Activated CD4-positive, alpha-beta T cell treated with anti-CD3 and anti-CD28 coated beads for 24 hours (primary cell): ENCODE measurements around the gene BCAS1.

ENCODE experiments used
- DNase-seq, 2 donors: peaks; one replicate each; pipeline ENCODE4 v3.0.0-alpha.2; 2020; ENCODE audit warnings: low read depth in 2 of 2

The BCAS1 gene

DNA sequence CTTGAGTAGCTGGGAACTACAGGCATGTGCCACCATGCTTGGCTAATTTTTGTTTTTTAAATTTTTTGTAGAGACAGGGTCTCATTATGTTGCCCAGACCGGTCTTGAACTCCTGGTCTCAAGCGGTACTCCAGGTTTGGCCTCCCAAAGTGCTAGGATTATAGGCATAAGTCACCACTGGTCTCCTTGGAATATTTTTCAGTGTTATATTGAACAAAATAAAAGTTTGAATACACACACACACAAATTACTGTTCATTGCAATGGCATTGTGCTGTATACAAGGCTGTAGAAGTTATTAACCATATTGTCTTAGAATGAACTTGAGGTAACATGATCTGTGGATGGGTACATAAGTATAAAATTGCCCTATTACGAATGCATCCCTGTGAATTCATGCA lies 166.1 kb downstream of the BCAS1 start:
- no peak for DNase-seq

DNA sequence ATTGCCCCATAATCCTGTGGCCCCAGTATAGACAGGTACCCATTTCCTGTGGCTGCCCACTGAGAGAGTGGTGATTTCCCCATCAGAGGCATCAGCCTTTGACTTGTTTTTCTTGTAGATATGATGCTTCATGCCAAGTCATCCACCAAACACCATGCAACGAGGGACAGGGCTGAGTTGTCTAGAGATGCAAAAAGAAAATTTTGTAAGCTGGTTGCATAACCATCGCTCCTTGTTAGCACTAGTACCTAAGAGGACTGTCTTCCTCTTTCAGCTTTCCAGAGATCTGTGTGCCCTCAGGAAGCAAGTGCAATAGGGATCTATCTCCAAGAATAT lies 166.8 kb downstream of the BCAS1 start:
- DNase-seq: no peak

DNA sequence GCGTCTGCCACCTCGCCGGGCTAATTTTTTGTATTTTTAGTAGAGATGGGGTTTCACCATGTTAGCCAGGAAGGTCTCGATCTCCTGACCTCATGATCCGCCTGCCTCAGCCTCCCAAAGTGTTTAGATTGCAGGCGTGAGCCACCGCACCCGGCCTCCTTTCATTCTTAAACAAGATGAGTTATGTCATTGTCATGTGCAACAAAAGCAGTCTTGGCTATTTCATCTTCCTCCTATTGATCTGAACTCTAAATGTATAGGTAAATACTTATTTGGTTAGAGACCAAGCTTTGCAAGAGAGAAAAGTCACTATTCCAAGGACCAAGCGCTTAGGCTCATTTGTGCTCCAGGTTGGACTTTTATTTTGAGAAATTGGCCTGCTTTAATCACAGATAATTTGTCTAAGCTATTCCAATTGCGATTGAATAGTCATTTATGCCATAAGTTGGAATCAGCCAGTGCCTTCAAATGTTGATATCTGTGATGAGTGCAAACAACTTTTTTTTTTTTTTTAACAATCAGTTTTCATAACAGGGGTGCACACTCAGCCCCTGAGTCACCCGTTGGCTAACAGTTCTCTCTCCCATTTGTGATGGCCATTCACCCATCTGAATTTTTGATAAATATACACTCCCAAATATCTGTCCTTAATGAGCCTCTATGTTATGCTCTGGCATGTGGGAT lies 167.3 kb downstream of the BCAS1 start:
- no peak for DNase-seq

DNA sequence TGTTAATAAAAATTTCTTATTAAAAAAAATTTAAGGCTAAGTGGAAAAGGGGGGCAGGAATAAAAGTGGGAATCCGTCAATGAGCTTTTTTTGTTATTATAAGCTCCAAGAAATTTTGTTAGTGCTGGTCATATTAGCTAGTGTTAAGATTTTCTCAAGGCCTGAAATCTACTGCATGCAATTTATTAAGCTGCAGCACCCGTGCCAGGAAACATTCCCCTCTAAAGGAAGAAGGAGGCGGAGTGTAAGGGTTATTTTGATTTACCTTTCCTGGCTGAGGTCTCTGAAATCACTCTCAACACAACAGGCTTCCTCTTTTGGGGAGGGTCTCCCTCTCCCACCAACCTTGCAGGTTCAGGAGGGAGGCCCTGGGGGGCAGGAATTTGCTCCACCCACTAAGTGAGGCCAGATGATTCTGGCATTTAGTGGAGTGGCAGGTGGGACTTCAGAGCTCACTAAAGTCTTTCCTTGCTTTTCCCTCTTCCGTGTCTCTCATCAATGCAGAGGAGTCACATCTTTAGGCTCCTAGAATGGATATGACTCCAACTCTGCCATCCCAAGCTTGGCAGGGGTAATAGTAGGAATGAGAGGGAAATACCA lies 168.8 kb downstream of the BCAS1 start:
- DNase-seq: no peak

DNA sequence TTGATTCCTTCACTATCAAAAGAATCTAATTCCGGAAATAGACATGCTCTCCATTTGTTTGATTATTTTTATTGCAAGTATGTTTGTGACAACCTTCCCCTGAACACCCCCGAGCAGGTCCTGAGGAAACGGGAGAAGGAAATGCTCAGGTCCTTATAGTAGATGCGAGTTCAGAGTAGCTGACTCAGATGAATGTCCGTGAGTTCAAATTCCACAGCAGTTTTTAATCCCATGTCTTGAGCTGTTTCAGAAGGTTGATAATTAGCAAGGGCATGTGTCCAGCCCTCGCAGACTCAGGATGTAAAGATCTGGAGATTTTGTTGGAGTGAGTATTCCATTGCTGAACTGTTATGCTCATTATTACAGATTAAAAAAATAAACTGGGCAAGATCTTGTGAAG lies 169.3 kb downstream of the BCAS1 start:
- DNase-seq: no peak

DNA sequence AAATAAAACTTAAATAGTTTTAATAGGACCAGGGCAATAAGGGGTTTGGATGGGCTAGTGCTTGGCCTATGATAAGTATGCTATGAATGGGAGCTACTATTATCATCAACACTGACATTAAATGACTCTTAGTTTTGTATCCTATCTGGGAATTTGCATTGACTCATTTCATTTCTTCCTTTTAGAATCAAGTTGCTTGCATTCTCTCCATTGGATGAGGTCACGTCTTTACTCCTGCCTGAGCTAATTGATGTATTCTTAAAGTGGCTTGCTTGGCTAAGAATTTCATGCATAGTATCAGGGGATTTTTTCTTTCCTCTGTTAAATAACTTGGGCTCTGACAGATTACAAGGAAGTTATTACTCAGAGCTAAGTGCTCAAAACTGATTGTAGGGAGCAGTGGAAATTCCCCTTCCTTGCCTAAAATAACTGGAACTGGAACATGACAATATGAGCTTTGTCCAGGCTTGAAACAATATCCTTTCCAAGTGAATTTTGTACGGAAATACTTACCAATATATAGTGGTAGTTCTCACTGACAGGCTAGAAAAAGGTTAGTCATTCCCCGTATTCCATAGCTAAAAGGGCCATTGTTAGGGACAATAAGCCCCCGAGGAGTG lies 169.9 kb downstream of the BCAS1 start:
- no peak for DNase-seq

DNA sequence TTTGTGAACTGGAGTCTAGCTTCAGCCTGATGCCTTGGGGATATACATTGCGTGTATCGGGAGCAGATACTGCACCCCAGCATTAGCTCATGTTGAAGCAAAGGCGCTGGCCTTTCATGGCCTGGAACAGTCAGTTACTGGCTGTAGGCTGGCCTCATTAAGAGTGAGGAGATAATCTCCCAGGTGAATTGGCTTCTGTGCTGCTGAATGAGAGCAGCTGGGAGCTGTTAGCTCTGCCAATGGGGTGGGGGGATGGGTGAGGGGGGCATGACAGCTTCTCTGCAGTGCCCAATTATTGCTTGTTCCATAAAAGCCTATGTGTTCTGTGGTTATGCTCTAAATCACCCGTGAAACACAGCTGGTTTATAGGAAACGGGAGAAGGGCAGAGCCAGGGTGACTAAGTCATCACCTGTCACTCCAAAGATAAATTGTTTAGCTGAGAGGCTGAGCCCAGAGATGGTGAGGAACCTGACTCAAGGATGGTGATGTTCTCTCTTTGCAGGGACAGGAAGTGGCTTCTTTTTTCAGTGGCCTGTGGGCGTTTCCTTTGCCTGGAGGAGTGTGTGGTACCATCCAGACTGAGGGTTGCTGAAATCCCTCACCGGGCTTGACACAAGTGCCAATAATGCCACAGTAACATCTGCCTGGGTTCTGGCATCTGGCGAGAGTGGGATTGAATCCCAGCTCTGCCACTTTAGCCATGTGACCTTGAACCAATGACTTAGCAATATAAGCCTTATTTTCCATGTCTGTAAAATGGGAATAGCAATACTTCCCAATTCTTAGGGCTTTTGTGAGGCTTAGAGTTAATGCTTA lies 170.8 kb downstream of the BCAS1 start:
- peak; percentile 52 to 57 for DNase-seq

DNA sequence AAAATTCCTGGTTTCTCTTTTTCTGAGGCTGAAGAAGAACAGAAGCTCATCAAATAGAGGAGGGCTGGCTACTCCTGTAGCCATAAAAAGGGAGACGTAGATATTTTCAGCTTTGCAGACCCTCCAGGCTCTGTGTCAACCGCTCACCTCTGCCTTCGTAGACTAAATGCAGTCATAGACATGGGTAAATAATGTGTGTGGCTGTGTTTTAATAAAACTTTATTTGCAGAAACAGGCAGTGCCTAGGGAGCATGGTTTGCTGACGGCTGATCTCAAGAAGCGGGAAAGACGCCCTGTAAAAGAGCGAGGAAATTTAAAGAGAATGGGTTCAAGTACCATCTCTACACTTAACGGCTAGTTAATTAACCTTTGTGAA lies 171.8 kb downstream of the BCAS1 start:
- DNase-seq: no peak

DNA sequence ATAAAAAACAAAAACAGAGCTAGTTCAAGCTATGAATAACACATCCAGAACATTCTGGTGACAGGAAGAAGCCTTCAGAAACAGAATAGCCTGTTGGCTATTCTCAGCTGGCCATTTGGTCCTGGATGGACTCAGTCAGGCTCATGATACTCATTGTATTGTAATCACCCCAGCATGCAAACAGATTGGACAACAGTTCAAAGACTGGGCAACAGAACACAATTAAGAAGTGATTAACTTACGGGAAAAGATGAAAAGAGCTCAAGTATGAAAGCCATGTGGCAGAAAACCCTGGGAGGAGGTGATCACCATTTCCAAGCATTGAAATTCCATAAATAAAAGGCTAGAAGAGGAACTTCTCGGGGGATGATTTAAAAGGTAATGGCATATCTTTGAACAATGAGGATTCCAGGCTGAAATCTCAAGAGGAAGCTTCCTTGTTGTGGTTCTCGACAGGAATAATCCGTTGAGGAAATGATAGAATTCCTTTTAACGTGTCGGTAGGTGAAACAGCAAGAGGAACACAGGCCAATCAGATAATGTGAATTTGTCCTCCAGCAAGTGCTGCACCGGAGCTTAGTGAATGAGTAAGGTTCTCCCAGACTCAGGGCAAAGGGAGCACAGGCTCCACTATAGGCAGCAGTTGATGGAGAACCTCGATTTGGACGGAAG lies 172.4 kb downstream of the BCAS1 start:
- no peak for DNase-seq

DNA sequence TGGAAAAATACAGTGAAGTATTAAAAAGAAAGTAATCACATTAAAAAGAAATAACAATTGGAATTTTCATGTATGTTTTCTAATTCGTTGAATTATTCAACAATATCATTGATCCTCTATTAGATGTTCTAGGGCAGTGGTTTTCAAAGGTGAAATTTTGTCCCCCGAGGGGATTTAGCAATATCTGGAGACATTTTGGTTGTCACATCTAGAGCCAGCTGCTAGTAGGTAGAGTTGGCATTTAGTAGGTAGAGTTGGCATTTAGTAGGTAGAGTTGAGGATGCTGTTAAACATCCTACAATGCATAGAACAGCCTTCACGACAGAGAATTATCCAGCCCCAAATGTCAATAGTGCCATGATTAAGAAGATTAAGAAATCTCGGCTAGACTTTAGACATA lies 173.7 kb downstream of the BCAS1 start:
- no peak for DNase-seq

DNA sequence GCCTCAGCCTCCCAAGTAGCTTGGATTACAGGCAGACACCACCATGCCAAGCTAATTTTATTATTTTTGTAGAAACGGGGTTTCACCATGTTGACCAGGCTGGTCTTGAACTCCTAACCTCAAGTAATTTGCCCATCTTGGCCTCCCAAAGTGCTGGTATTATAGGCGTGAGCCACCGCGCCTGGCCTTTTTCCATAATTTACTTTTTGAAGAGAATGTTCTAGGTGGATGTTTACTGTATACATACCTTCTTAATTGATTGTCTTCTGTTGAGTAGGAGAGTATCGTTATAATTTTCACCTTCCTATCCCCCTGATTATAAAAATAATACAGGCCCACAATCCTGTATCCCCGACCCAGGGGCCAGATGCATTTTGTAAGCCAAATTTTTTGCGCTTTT lies 174.4 kb downstream of the BCAS1 start:
- no peak for DNase-seq

DNA sequence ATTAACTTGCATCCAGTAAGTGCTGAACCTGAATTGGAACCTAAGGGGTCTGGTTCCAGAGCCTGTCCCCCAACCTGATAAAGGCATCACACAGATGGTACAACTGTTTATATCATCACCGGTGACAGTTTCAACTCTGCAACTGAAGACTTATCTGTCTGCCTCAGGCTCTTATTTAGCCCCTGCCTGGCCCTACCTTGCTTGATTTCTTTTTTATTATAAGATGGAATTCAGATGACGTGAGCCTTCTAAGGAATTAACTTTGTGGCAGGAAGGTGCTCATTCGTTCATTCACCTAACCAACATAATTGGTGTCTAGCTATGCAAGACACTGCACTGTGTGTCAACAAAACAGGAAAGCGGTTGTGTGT lies 175.0 kb downstream of the BCAS1 start:
- no peak for DNase-seq

DNA sequence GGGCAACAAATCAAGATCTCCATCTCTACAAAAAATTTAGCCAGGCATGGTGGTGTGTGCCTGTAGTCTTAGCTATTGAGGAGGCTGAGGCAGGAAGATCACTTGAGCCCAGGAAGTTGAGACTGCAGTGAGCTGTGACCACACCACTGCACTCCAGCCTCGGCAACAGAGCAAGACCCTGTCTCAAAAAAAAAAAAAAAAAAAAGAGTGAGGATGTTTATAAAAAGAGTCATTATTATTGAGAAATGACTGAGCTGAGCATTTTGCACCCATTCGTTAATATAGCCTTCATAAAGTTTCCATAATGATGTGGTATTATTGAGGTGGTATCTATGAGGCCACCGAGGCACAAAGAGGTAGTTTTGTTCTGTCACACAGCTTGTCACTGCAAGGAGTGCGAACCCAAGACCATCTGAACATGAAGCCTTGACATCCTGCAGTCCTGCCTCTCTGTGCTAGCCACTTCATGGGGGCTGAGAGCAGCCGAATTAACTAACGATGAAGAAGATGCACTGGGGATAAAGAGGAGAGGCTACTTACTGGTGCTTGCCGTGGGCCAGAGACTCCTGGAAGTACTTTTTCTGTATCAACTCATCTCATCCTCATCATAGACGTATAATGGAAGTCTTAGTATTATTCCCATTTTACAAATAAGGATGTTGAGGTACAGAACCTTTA lies 175.5 kb downstream of the BCAS1 start:
- no peak for DNase-seq
